ES-I3 (cell line): ENCODE results near the gene E4F1.

ENCODE experiments used
- H3K36me3 ChIP-seq: 2 replicates; pipeline ENCODE4 v1.6.1; 2013; ENCODE audit warnings: mild to moderate bottlenecking, low read length, control low read depth, moderate library complexity; ENCODE audit not compliant: insufficient read depth
- H3K4me1 ChIP-seq: 2 replicates; pipeline ENCODE4 v1.6.1; 2013; ENCODE audit warnings: mild to moderate bottlenecking, control low read depth, low read length; ENCODE audit not compliant: insufficient read depth
- H3K9ac ChIP-seq: 2 replicates; pipeline ENCODE4 v1.6.1; 2013; ENCODE audit warnings: low read depth, mild to moderate bottlenecking, low read length, moderate library complexity
- H3K9me3 ChIP-seq: 2 replicates; pipeline ENCODE4 v1.6.1; 2013; ENCODE audit warnings: mild to moderate bottlenecking, low read length, moderate library complexity; ENCODE audit not compliant: control insufficient read depth, insufficient read depth

E4F1 gene

DNA sequence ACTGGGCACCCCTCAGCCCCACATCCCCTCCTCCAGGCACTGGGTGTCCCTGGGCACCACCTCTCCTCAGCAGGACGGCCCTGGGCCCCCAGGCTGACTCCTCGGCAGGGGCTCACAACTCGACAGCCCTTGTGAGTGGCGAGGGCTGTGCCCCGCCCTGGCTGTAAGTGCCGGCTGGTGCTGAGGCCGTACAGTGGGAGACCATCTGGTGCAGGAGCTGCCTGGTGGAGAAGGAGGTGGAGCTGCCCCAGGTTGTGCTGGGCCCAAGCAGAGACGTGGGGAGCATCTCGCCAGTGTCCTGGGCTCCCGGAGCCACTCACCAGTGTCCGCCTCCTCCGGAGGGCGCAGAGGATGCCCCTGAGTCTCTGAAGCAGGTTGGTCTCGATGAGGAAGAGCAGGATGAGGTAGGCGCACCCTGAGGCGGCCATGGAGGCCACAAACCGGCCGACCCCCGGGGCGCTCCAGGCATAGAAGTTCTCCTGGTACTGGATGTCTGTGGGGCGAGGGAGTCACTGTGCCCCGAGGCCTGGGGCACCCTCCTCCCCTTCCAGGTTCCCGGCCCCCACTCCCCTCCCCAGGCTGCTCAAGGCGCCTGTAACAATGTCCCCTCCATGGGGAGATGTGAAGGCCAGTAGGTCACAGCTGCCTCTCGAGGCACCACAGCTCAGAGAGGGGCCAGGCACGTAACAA lies 59.6 kb downstream of the E4F1 start:
- Histone ChIP-seq H3K9ac (no peak overlapping the region), H3K36me3 (no peaks in the 10 kb centered on the region), H3K4me1 (no peaks in the 10 kb centered on the region), H3K9me3 (no peaks in the 10 kb centered on the region)

DNA sequence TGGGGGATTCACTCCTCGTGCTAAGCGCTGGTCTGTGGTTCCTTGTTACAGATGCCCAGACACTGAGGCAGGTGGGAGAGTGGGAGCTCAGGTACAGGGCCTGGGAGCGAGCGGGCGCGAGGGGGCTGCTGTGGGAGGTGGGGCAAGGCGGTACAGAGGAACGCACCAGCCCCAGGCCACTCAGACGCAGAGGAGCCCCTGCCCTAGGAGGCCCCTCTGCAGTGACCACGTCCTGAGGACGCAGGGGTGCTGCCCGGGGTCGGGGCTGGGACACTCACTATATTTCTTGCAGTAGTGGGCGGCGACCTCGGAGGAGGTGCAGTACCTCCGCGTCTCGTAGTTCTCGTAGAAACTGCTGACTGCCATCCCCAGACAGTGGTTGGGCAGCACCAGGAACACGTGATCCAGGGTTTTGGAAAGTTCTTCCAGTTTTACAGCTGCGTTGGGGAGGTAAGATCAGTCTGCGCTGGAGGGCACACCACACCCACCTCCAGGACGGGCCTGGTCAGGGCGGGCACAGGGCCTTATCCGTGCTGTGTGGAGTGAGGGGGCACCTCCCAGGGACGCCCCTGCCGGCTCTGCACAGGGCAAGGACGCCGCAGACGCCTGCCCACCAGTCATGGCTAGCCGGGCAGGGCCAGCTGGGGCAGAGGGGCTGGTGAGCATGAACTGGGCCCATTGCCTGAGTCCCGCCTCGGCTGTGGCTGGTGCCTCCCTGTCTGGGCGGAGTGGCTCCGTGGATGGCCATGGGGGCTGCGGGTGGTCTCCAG lies 60.8 kb downstream of the E4F1 start:
- H3K4me1 ChIP-seq = no peaks in the 10 kb centered on the region
- no peaks in the 10 kb centered on the region for H3K36me3 ChIP-seq
- H3K9me3 ChIP-seq = no peaks in the 10 kb centered on the region
- no peak overlapping the region for H3K9ac ChIP-seq

DNA sequence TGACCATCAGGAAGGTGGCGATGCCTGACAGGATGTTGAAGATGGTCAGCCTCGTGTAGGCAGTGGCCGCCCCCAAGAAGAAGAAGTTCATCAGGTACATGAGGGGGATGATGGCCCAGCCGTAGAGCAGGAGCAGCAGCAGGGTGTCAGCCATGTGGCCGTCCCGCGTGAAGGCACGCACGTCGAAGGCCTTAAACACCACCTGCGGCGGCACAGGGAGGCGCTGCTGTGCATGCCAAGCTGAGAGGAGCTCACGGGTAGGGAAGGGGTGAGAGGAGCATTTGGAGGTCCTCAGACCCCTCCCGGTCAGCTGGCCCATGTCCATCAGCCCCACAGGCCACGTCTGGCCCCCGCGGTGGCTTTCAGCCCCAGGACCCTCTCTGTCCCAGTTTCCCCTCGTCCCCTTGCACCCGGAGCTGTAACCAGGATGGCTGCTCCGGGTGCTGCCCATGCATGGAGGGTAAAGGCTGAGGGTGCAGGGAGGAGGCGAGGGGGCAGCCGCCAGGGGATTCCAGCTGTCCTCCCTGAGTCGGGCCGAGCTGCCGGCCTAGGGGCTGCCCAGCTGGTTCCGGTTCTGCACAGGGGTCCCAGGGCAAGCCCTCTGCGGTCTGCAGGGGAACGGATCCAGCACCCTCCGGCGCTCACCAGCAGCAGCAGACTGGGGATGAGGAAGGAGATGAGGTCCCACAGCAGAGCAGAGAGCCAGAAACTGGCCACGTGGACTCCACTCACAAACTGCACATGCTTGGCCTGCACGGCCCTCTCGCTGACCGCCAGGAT lies 61.6 kb downstream of the E4F1 start:
- Histone ChIP-seq H3K36me3 (no peaks in the 10 kb centered on the region), H3K9ac (no peak overlapping the region), H3K4me1 (no peaks in the 10 kb centered on the region), H3K9me3 (no peaks in the 10 kb centered on the region)
